DND-41 (cell line): ENCODE data around the gene FBXO41.

Source experiments
- ATAC-seq: fragments of 200-7000 bp; cut with Tn5 transposase; 3 replicates; pipeline ENCODE4 v1.9.1; 2021; ENCODE audit warnings: low read depth; ENCODE audit not compliant: insufficient read depth
- DNase-seq: peaks from one replicate; pipeline ENCODE4 v3.0.0-alpha.2; 2020
- H2AFZ ChIP-seq: 2 replicates; pipeline ENCODE4 v1.6.0; 2012; ENCODE audit warnings: low read depth, low read length
- H3K27ac ChIP-seq: 2 replicates; pipeline ENCODE4 v1.5.1; 2012; ENCODE audit warnings: low read length, inconsistent platforms
- H3K27me3 ChIP-seq: fragments of 200-600 bp; sonication (generic); 2 replicates; pipeline ENCODE4 v1.6.0; 2012; ENCODE audit warnings: low read length, mild to moderate bottlenecking, inconsistent platforms; ENCODE audit not compliant: insufficient read depth, poor library complexity
- H3K36me3 ChIP-seq: 2 replicates; pipeline ENCODE4 v1.5.1; 2012; ENCODE audit warnings: low read length, inconsistent platforms; ENCODE audit not compliant: insufficient read depth
- H3K4me1 ChIP-seq: 2 replicates; pipeline ENCODE4 v1.5.1; 2012; ENCODE audit warnings: mild to moderate bottlenecking, low read length; ENCODE audit not compliant: insufficient read depth
- H3K4me2 ChIP-seq: 2 replicates; pipeline ENCODE4 v1.6.0; 2012; ENCODE audit warnings: mild to moderate bottlenecking, moderate library complexity, low read length, inconsistent platforms; ENCODE audit not compliant: insufficient read depth
- H3K4me3 ChIP-seq, 2 experiments: fragments of 200-600 bp in 1 of 2; shearing (Covaris generic) in 1 of 2; 2 replicates each; pipeline ENCODE4 v1.5.1; 2012 to 2016; ENCODE audit warnings: inconsistent platforms in 2 of 2, low read length in 2 of 2, mild to moderate bottlenecking in 2 of 2, low read depth in 1 of 2, moderate library complexity in 1 of 2
- H3K79me2 ChIP-seq: 2 replicates; pipeline ENCODE4 v1.6.0; 2012; ENCODE audit warnings: low read length, inconsistent platforms; ENCODE audit not compliant: insufficient read depth
- H3K9ac ChIP-seq: 2 replicates; pipeline ENCODE4 v1.6.0; 2012; ENCODE audit warnings: low read depth, mild to moderate bottlenecking, inconsistent platforms, low read length, moderate library complexity
- H3K9me3 ChIP-seq: 2 replicates; pipeline ENCODE4 v1.5.1; 2012; ENCODE audit warnings: low read length, moderate library complexity, mild to moderate bottlenecking, inconsistent platforms; ENCODE audit not compliant: insufficient read depth, severe bottlenecking
- H4K20me1 ChIP-seq: 2 replicates; pipeline ENCODE4 v1.6.0; 2012; ENCODE audit warnings: low read length; ENCODE audit not compliant: insufficient read depth
- CTCF ChIP-seq: IDR thresholded peaks from 2 replicates; pipeline ENCODE4 v1.5.1; 2012; ENCODE audit warnings: borderline replicate concordance, low read length, moderate library complexity, mild to moderate bottlenecking; ENCODE audit not compliant: poor library complexity, severe bottlenecking; ENCODE audit errors: extremely low read depth
- EZH2 ChIP-seq: IDR thresholded peaks from 3 replicates; pipeline ENCODE4 v1.6.1; 2012; ENCODE audit warnings: borderline replicate concordance, low read depth, mild to moderate bottlenecking, moderate library complexity, low read length, inconsistent platforms; ENCODE audit not compliant: severe bottlenecking

The FBXO41 gene

DNA sequence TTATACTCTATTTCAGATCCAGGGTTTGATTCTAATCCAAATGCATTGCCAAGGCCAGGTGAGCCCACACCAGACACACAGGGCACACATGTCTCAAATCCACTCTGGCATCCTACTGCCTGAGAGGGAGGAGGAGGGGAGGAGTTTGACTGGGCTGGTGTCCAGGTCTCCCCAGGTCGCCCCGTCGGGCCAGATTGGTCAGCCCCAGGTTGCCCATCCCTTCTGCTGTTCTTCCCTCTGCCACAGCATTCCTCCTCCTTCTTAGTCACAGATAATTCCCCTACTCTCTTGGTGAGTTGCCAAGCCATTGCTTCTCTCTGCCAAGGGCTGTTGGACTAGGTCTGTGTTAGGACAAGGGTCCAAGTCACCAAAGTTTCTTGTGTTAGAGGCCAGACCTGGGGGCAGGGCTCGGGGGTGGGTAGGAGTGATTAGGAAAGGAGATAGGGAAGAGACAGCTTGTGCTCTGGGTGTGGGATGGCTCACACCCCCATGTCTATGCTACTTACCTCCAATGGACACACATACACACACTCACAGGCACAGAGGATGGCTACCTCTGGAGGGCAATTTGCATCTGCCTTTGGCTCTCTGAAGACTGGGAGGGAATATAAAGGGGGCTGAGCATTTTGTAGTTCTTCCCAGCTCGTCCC, 11.6 kb upstream of the FBXO41 start:
- no peaks in the 10 kb centered on the region for H3K4me1 ChIP-seq
- no peaks in the 10 kb centered on the region for H3K9me3 ChIP-seq
- H3K4me2 ChIP-seq: no peak overlapping the region
- DNase-seq: no peak
- H2AFZ ChIP-seq: no peak overlapping the region
- no peak overlapping the region for H3K9ac ChIP-seq
- peaks cover 13% of the 10 kb centered on the region for H3K27me3 ChIP-seq
- no peak overlapping the region for H3K27ac ChIP-seq
- ATAC-seq: no peak
- H3K4me3 ChIP-seq: no peak overlapping the region
- H4K20me1 ChIP-seq: no peaks in the 10 kb centered on the region
- H3K79me2 ChIP-seq: no peaks in the 10 kb centered on the region
- no peaks in the 10 kb centered on the region for H3K36me3 ChIP-seq
- TF ChIP-seq EZH2 (no peak), CTCF (no peak)

GRCh38 chr2:73294239-73294638, 10.0 kb upstream of the FBXO41 start:
- no peak for DNase-seq
- Histone ChIP-seq H3K9ac (no peak overlapping the region), H3K36me3 (no peaks in the 10 kb centered on the region), H3K27ac (no peak overlapping the region), H4K20me1 (no peaks in the 10 kb centered on the region), H3K4me2 (no peak overlapping the region), H3K79me2 (no peaks in the 10 kb centered on the region), H3K9me3 (no peaks in the 10 kb centered on the region), H2AFZ (no peak overlapping the region), H3K4me3 (no peak overlapping the region), H3K4me1 (no peaks in the 10 kb centered on the region), H3K27me3 (peaks cover 13% of the 10 kb centered on the region)
- no peak for ATAC-seq
- TF ChIP-seq EZH2 (no peak), CTCF (no peak)

DNA sequence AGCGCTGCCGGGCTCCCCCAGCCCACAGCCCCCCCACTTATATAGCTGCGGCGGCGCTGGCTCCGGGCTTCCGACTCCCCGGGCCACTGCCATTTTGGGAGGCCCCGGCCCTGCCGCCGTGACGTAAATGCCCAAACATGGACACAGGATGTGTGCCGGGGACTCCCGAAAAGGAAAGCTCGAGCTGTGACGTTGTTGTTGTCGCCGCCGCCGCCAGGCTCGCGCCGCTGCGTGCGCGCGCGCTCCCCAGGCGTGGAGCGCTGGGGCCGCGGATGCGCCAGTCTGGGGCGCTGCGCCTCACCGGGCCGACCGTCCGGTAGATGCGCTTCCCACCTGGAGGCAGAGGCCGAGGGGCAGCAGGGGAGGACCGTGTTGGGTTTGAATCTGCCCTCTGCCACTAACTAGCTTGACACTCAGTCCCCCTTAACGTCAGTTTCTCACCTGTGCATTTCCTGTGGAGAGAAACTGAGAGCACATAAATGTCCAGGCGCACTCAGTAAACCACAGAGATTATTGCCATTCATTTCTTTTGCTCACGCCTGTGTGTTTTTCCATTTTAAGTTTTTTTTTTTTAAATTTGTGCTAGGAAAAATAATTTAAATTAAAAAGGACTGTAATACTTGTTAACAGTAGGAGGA, 9.4 kb upstream of the FBXO41 start, which contains the start of gene EGR4:
Gene EGR4 (minus strand): TSS at position 15 of the 638 bp plus-strand sequence. CDS start 231 bp downstream, outside the sequence.
- TF ChIP-seq CTCF: no peak
- no peak for TF ChIP-seq EZH2
- no peaks in the 10 kb centered on the region for H3K79me2 ChIP-seq
- H3K4me1 ChIP-seq: no peaks in the 10 kb centered on the region
- ATAC-seq (no peak), DNase-seq (no peak)
- no peak within 1 kb of the TSS for H3K4me2 ChIP-seq
- H3K9me3 ChIP-seq: no peaks in the 10 kb centered on the region
- peaks cover 13% of the 10 kb centered on the region for H3K27me3 ChIP-seq
- H3K27ac ChIP-seq: no peak within 1 kb of the TSS
- H4K20me1 ChIP-seq: no peaks in the 10 kb centered on the region
- H3K9ac ChIP-seq: no peak within 1 kb of the TSS
- no peak within 1 kb of the TSS for H2AFZ ChIP-seq
- H3K4me3 ChIP-seq: no peak within 1 kb of the TSS
- H3K36me3 ChIP-seq: no peaks in the 10 kb centered on the region
